HEK293 (cell line): ENCODE data around the gene SLC36A1.

Experiments
- ZBTB17 ChIP-seq: fragments of 450-650 bp; formaldehyde crosslinking; IDR thresholded peaks from 2 replicates; pipeline ENCODE4 v1.5.1; 2016; ENCODE audit warnings: missing biosample characterization, missing genetic modification characterization
- ZNF366 ChIP-seq: fragments of 450-650 bp; formaldehyde crosslinking; conservative IDR thresholded peaks from 2 replicates; pipeline ENCODE4 v1.5.1; 2016; ENCODE audit warnings: missing biosample characterization, missing genetic modification characterization

DNA sequence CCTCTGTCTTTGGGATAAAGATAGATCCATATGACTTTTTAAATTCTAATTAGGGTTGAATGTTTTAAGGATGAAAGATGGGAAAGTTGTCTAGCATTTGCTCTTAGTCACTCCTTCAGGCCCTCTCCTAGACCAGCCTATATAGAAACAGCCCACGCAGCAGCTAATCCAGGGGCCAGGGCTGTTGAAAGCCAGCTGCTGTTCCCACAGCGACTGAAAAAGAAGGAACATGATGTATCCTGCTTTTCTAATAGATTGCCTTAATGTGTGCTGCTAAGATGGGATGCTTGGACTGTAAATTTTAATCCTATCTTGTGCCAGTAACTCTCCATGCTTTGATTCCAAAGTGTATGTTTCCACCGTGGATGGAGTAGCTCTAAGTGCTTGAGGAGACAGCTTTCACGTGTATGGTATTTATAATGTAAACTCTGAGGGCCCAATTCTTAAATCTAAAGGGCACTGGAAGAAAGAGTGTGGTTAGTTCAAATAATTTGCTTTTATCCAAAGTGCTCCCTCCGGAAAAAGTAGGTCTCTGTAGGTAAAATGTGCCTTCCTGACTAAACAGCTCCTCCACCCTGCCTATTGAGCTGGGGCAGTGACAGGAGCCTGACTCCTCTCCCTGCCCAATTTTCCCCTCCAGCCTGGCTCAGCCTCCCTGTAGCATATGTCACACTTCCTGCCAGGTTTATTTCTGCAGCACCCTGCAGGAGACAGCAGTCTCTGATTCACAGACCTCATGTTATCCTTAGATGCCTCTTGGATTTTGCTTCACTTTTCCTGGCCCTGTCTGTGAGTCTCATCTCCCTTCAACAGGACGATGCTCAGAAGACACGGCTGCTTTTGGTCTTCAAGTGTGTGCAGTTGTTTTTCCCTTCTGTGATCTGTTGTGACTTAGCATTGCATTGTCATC lies 33.2 kb downstream of the SLC36A1 start:
- TF ChIP-seq ZNF366 (tag by site-specific recombination) (no peak), ZBTB17 (tag by site-specific recombination) (no peak)
